K562 (cell line): Measurements from ENCODE around the gene MED16.

Experiments used
- CBFB ChIP-seq: sonication (generic); formaldehyde crosslinking; IDR thresholded peaks from 2 replicates; pipeline ENCODE4 v1.4.0; 2020; ENCODE audit warnings: mild to moderate bottlenecking, missing genetic modification reagents
- CEBPB ChIP-seq: fragments of 450-650 bp; IDR thresholded peaks from 2 replicates; pipeline ENCODE4 v1.6.1; 2016; ENCODE audit warnings: missing genetic modification characterization, missing compliant biosample characterization
- HDAC6 ChIP-seq: IDR thresholded peaks from 2 replicates; pipeline ENCODE4 v1.6.1; 2012; ENCODE audit warnings: low read depth, mild to moderate bottlenecking, control low read depth, inconsistent platforms, low read length, moderate library complexity
- JUNB ChIP-seq: fragments of 450-650 bp; formaldehyde crosslinking; conservative IDR thresholded peaks from 2 replicates; pipeline ENCODE4 v1.4.0; 2020; ENCODE audit warnings: mild to moderate bottlenecking
- MLLT1 ChIP-seq, 2 experiments: fragments of 450-650 bp; IDR thresholded peaks; 2 replicates each; pipeline ENCODE4 v1.6.1; 2016
- PHTF2 ChIP-seq: fragments of 250-450 bp; sonication (Bioruptor Pico); IDR thresholded peaks from 2 replicates; pipeline ENCODE4 v1.5.0; 2021; ENCODE audit warnings: mild to moderate bottlenecking
- POLR2A ChIP-seq: fragments of 450-650 bp; conservative IDR thresholded peaks from 2 replicates; pipeline ENCODE4 v1.6.1; 2016
- SMC3 ChIP-seq: conservative IDR thresholded peaks from 2 replicates; pipeline ENCODE4 v1.6.1; 2011; ENCODE audit warnings: low read depth, low read length, improper control_type of control experiment; ENCODE audit not compliant: insufficient read depth
- TF ChIP-seq, protein P1 (sequence below), 3 experiments: IDR thresholded peaks in 2 of 3; conservative IDR thresholded peaks in 1 of 3; 2 replicates each; pipeline ENCODE4 v1.5.1; 2011 to 2012; ENCODE audit warnings: low read length in 3 of 3, mild to moderate bottlenecking in 3 of 3, control low read depth in 2 of 3, improper control_type of control experiment in 1 of 3, inconsistent platforms in 1 of 3, low read depth in 1 of 3, mixed read lengths in 1 of 3, moderate library complexity in 1 of 3; ENCODE audit not compliant: insufficient read depth in 2 of 3
- TF ChIP-seq, protein P2 (sequence below): fragments of 450-650 bp; conservative IDR thresholded peaks from 2 replicates; pipeline ENCODE4 v1.6.1; 2016; ENCODE audit warnings: missing genetic modification characterization, low read depth, mild to moderate bottlenecking, missing compliant biosample characterization, moderate library complexity

- TF ChIP-seq JUNB (CRISPR knock-in tag) (no peak), PHTF2 (no peak), HDAC6 (no peak), MLLT1 (IDR thresholded peaks at IDR 0.05) (no peak), CBFB (CRISPR knock-in tag) (no peak), SMC3 (no peak), CEBPB (tag) (no peak), POLR2A (no peak)
- TF ChIP-seq, protein P1, sequence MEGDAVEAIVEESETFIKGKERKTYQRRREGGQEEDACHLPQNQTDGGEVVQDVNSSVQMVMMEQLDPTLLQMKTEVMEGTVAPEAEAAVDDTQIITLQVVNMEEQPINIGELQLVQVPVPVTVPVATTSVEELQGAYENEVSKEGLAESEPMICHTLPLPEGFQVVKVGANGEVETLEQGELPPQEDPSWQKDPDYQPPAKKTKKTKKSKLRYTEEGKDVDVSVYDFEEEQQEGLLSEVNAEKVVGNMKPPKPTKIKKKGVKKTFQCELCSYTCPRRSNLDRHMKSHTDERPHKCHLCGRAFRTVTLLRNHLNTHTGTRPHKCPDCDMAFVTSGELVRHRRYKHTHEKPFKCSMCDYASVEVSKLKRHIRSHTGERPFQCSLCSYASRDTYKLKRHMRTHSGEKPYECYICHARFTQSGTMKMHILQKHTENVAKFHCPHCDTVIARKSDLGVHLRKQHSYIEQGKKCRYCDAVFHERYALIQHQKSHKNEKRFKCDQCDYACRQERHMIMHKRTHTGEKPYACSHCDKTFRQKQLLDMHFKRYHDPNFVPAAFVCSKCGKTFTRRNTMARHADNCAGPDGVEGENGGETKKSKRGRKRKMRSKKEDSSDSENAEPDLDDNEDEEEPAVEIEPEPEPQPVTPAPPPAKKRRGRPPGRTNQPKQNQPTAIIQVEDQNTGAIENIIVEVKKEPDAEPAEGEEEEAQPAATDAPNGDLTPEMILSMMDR (IDR thresholded peaks at IDR 0.05 in 2 of 3, conservative IDR thresholded peaks at IDR 0.05 in 1 of 3; ENCODE audit: insufficient read depth in 2 of 3, low read depth in 1 of 3, low read length in 3 of 3), result no peak
- TF ChIP-seq, protein P2, sequence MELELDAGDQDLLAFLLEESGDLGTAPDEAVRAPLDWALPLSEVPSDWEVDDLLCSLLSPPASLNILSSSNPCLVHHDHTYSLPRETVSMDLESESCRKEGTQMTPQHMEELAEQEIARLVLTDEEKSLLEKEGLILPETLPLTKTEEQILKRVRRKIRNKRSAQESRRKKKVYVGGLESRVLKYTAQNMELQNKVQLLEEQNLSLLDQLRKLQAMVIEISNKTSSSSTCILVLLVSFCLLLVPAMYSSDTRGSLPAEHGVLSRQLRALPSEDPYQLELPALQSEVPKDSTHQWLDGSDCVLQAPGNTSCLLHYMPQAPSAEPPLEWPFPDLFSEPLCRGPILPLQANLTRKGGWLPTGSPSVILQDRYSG, result no peak
These were observed 16.9 kb downstream of the MED16 start for GRCh38 chr19:876089-876488.
